Colon (tissue), 2 donors: ENCODE data around the gene MYLK.

Experiments used
- FAIRE-seq: peaks from 2 replicates; lab custom pipeline; 2012; peaks lifted over from hg19 to GRCh38; lab: Jason Lieb, UNC
- donor health status: control.
- donor health status: control.

Gene MYLK

GRCh38 chr3:123768480-123769355 lies 115.4 kb downstream of the MYLK start:
- no peak for FAIRE-seq

- FAIRE-seq, result no peak
These were observed 116.4 kb downstream of the MYLK start for GRCh38 chr3:123767564-123768292.

GRCh38 chr3:123767009-123767372 lies 117.1 kb downstream of the MYLK start:
- FAIRE-seq, result no peak

- FAIRE-seq, result no peak
These were observed 117.7 kb downstream of the MYLK start for GRCh38 chr3:123766193-123767008.

GRCh38 chr3:123765475-123766128 lies 118.5 kb downstream of the MYLK start:
- FAIRE-seq, result no peak

GRCh38 chr3:123764647-123765046 lies 119.5 kb downstream of the MYLK start:
- no peak for FAIRE-seq

GRCh38 chr3:123762805-123763204 lies 121.3 kb downstream of the MYLK start:
- no peak for FAIRE-seq

- FAIRE-seq, result no peak
These were observed 123.3 kb downstream of the MYLK start for GRCh38 chr3:123760817-123761216.

- FAIRE-seq, result no peak
These were observed 124.3 kb downstream of the MYLK start for GRCh38 chr3:123759871-123760270.

GRCh38 chr3:123759311-123759710 lies 124.8 kb downstream of the MYLK start:
- FAIRE-seq, result no peak

- FAIRE-seq, result no peak
These were observed 126.0 kb downstream of the MYLK start for GRCh38 chr3:123758081-123758564.

GRCh38 chr3:123757281-123757940 lies 126.7 kb downstream of the MYLK start:
- no peak for FAIRE-seq

- FAIRE-seq, result no peak
These were observed 128.6 kb downstream of the MYLK start for GRCh38 chr3:123755501-123755900.

GRCh38 chr3:123755085-123755484 lies 129.0 kb downstream of the MYLK start:
- no peak for FAIRE-seq

- no peak for FAIRE-seq
These were observed 130.8 kb downstream of the MYLK start for GRCh38 chr3:123753286-123753685.

- FAIRE-seq, result no peak
These were observed 131.9 kb downstream of the MYLK start for GRCh38 chr3:123752228-123752627.

GRCh38 chr3:123751433-123751832 lies 132.7 kb downstream of the MYLK start:
- FAIRE-seq, result no peak

- FAIRE-seq, result no peak
These were observed 133.3 kb downstream of the MYLK start for GRCh38 chr3:123750659-123751420.

- no peak for FAIRE-seq
These were observed 133.9 kb downstream of the MYLK start for GRCh38 chr3:123750209-123750608.

- FAIRE-seq, result no peak
These were observed 134.4 kb downstream of the MYLK start for GRCh38 chr3:123749711-123750110.
